HFF-Myc (cell line): ENCODE results near the gene TBX5.

Source experiments
- DNase-seq: peaks from one replicate; pipeline ENCODE4 v3.0.0-alpha.2; 2011; ENCODE audit warnings: low read depth; ENCODE audit errors: extremely low read depth
- H3K4me3 ChIP-seq: replicated peaks from 2 replicates; pipeline ENCODE4 v1.5.1; 2011; ENCODE audit warnings: low read depth, mild to moderate bottlenecking, control low read depth, low read length
- CTCF ChIP-seq: IDR thresholded peaks from 2 replicates; pipeline ENCODE4 v1.5.1; 2012; ENCODE audit warnings: mild to moderate bottlenecking, low read depth, low read length, control low read depth; ENCODE audit errors: missing control alignments

The TBX5 gene

GRCh38 chr12:114401328-114402083, 4.4 kb downstream of the TBX5 start:
- peak overlapping the region; percentile 88 for H3K4me3 ChIP-seq
- no peak for TF ChIP-seq CTCF
- no peak for DNase-seq

- peak overlapping the region; percentile 88 for H3K4me3 ChIP-seq
- no peak for DNase-seq
- no peak for TF ChIP-seq CTCF
Measured at GRCh38 chr12:114400925-114401324, 5.0 kb downstream of the TBX5 start.

GRCh38 chr12:114400361-114400811, 5.6 kb downstream of the TBX5 start:
- no peak for DNase-seq
- H3K4me3 ChIP-seq: peak overlapping the region; percentile 88
- TF ChIP-seq CTCF: no peak

- H3K4me3 ChIP-seq: peak overlapping the region; percentile 88
- no peak for TF ChIP-seq CTCF
- peak; percentile 86 for DNase-seq
Measured at GRCh38 chr12:114399664-114400211, 6.2 kb downstream of the TBX5 start.

GRCh38 chr12:114397978-114398881, 7.7 kb downstream of the TBX5 start:
- H3K4me3 ChIP-seq: peak overlapping the region; percentile 88
- no peak for TF ChIP-seq CTCF
- no peak for DNase-seq

GRCh38 chr12:114396869-114397719, 8.8 kb downstream of the TBX5 start:
- peak overlapping the region; percentile 88 for H3K4me3 ChIP-seq
- TF ChIP-seq CTCF: peak; percentile 25
- DNase-seq: no peak
